ENCODE data around the gene PIK3CA.

- TF ChIP-seq POLR2A (IDR thresholded peaks at IDR 0.05) (no peak), CTCF (IDR thresholded peaks at IDR 0.05 in 8 of 11, conservative IDR thresholded peaks at IDR 0.05 in 3 of 11) (no peak)
Observed at GRCh38 chr3:179136195-179136594, 12.0 kb upstream of the PIK3CA start.

Measured in spleen (tissue), 7 donors.